ENCODE results near the gene HIF1A.
"Not testable (repeated sequence)": the region's sequence is repeated elsewhere in the genome, so short reads cannot be mapped to it uniquely, and the experiment has no call there.

- TF ChIP-seq CTCF (conservative IDR thresholded peaks at IDR 0.05; ENCODE audit: low read depth, low read length); EZH2 (IDR thresholded peaks at IDR 0.05; ENCODE audit: borderline replicate concordance, low read depth, low read length, poor library complexity, severe bottlenecking): not testable (repeated sequence)
Observed at GRCh38 chr14:61658111-61658510, 37.2 kb upstream of the HIF1A start.

Data from A673 (cell line).